Peyer's patch (tissue), 4 donors: ENCODE results near the gene CDK18. TPM values are rescaled to one million over a fixed set of nuclear protein-coding genes. Genes with fewer than 3 reads are reported as not detected.

Experiments used
- DNase-seq, 3 donors: peaks; one replicate each; pipeline ENCODE4 v3.0.0-alpha.2; 2017 to 2019
- H3K27ac ChIP-seq, 4 donors: fragments of 200-600 bp; sonication (generic); one replicate each; pipeline ENCODE4 v1.5.1; 2016 to 2019
- H3K27me3 ChIP-seq, 2 donors: fragments of 200-600 bp; sonication (generic); one replicate each; pipeline ENCODE4 v1.5.1; 2019
- H3K36me3 ChIP-seq, 3 donors: fragments of 200-600 bp; sonication (generic); one replicate each; pipeline ENCODE4 v1.5.1; 2016 to 2019
- H3K4me1 ChIP-seq, 4 donors: fragments of 200-600 bp; sonication (generic); one replicate each; pipeline ENCODE4 v1.5.1; 2016 to 2019
- H3K4me3 ChIP-seq, 4 donors: fragments of 200-600 bp; sonication (generic); 1 replicate in 3 of 4; 2 replicates in 1 of 4; pipeline ENCODE4 v1.5.1; 2016 to 2019; ENCODE audit warnings: mild to moderate bottlenecking in 1 of 4
- H3K9me3 ChIP-seq, 4 donors: fragments of 200-600 bp; sonication (generic); one replicate each; pipeline ENCODE4 v1.5.1; 2016 to 2019; ENCODE audit warnings: mild to moderate bottlenecking in 1 of 4
- CTCF ChIP-seq, 6 experiments: fragments of 450-650 bp in 4 of 6; fragments of 200-600 bp in 2 of 6; sonication (generic) in 1 of 6; IDR thresholded peaks; one replicate each; pipeline ENCODE4 v1.5.1; 2017 to 2019; ENCODE audit warnings: antibody characterized with exemption in 6 of 6, mild to moderate bottlenecking in 3 of 6, moderate library complexity in 1 of 6
- POLR2A ChIP-seq, 2 donors: fragments of 450-650 bp; IDR thresholded peaks; one replicate each; pipeline ENCODE4 v1.5.1; 2017; ENCODE audit warnings: antibody characterized with exemption in 2 of 2, mild to moderate bottlenecking in 2 of 2, moderate library complexity in 2 of 2
- total RNA-seq, 4 donors: library from RNA; depleted of rRNA; stranded (reverse); fragments of >200 nt; gene quantifications; one replicate each; pipeline ENCODE4 v1.1.0, GENCODE V29; 2016

Gene CDK18
- total RNA-seq, 4 donors from 2014 or later: 47.0 to 126 (median 80.7) TPM

DNA sequence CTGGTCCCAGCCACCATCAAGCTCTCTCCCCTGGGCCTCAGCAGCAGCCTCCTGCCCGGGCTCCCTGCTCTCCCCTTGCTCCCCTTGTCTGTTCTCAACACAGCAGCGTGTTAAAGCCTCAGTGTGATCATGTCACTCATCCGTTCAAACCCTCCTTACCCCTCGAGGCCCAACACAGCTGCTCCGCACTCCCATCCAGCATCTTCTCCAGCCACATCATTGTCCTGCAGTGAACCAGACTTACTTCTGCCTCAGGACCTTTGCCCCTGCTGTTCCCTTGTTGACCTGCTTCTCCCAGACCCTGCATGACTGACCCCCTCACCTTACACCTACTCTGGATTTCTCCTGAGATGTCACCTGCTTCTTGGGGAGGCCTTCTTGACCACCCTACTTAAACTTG, 13.3 kb downstream of the CDK18 start:
- TF ChIP-seq POLR2A (IDR thresholded peaks at IDR 0.05) (no peak), CTCF (IDR thresholded peaks at IDR 0.05) (no peak)
- H3K9me3 ChIP-seq: no peaks in the 10 kb centered on the region
- DNase-seq: no peak
- no peaks in the 10 kb centered on the region for H3K27me3 ChIP-seq
- no peak overlapping the region for H3K4me3 ChIP-seq
- no peak overlapping the region for H3K27ac ChIP-seq
- H3K4me1 ChIP-seq: peaks cover 0 to 18% (median 0%) of the 10 kb centered on the region in 4 donors
- H3K36me3 ChIP-seq: no peaks in the 10 kb centered on the region

DNA sequence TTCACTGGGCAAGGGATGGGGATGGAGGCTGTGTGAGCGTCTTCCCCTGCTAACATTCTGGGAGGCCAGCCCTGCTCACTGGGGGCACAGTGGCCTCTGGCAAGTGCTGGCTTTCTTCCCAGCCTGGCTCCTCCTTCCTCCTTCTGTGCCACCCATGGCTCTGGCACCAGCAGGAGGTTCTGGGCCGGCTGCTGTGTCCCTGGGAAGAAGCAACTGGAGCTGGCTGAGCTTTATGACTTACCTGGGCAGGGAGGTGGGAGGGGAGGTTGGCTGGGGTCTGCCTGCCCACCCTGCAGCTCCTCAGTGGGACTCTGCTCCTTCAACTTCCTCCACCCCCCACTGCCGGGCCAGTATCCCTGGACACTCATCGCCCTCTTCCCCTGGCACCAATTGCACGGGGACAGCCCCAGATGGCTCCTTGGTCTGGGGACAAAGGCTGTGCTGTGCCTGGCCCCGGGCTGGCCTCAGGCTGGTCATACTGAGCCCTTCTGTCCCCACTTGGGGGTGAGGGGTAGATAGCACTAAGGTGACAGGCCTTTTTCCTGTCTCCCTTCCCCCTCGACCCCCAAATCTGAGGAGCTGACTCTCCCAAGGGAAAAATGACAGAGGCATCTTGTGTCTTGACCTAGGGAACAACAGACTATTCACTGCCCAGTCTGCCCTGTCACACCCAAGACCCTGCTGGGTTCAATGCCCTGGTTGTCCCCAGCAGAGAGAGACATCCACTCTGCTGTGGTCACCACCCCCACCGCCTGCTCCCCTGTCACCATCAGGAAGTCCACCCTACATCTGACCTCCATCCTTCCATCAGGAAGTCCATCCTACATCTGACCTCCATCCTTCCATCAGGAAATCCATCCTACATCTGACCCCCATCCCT, 14.4 kb downstream of the CDK18 start:
- Histone ChIP-seq H3K36me3 (no peaks in the 10 kb centered on the region), H3K4me1 (peaks cover 0 to 18% (median 0%) of the 10 kb centered on the region in 4 donors), H3K4me3 (no peak overlapping the region), H3K27ac (peak overlapping the region in 1 of 4 donors; percentile 9), H3K9me3 (no peaks in the 10 kb centered on the region), H3K27me3 (no peaks in the 10 kb centered on the region)
- TF ChIP-seq POLR2A (IDR thresholded peaks at IDR 0.05): no peak
- TF ChIP-seq CTCF (IDR thresholded peaks at IDR 0.05): no peak
- no peak for DNase-seq

GRCh38 chr1:205519541-205520131, 15.2 kb downstream of the CDK18 start:
- Histone ChIP-seq H3K36me3 (no peaks in the 10 kb centered on the region), H3K27ac (peak overlapping the region in 1 of 4 donors; percentile 9), H3K4me1 (peaks cover 0 to 18% (median 0%) of the 10 kb centered on the region in 4 donors), H3K27me3 (no peaks in the 10 kb centered on the region), H3K4me3 (no peak overlapping the region), H3K9me3 (no peaks in the 10 kb centered on the region)
- DNase-seq: no peak
- no peak for TF ChIP-seq POLR2A (IDR thresholded peaks at IDR 0.05)
- no peak for TF ChIP-seq CTCF (IDR thresholded peaks at IDR 0.05)

DNA sequence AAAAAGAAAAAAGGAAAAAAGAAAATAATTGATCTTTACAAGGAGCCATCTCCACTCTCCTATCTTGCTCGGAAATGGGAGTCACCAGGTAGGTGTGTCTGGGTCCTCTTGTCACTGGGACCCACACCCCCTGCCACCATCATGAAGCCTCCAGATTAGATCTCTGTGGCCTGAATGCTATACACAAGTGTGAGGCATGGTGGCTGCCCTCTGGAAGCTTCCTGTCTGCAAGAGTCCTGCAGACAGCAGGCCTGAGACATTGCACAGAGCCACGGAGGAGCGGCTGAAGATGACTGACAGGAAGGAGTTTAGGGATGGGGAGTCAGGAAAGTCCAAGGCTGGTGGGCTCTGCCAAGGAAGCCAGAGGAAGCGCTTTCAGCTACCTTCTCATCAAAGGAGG, 16.2 kb downstream of the CDK18 start:
- DNase-seq: no peak
- Histone ChIP-seq H3K4me1 (peaks cover 0 to 18% (median 0%) of the 10 kb centered on the region in 4 donors), H3K27ac (no peak overlapping the region), H3K36me3 (no peaks in the 10 kb centered on the region), H3K9me3 (no peaks in the 10 kb centered on the region), H3K4me3 (no peak overlapping the region), H3K27me3 (no peaks in the 10 kb centered on the region)
- TF ChIP-seq CTCF (IDR thresholded peaks at IDR 0.05) (no peak), POLR2A (IDR thresholded peaks at IDR 0.05) (no peak)

DNA sequence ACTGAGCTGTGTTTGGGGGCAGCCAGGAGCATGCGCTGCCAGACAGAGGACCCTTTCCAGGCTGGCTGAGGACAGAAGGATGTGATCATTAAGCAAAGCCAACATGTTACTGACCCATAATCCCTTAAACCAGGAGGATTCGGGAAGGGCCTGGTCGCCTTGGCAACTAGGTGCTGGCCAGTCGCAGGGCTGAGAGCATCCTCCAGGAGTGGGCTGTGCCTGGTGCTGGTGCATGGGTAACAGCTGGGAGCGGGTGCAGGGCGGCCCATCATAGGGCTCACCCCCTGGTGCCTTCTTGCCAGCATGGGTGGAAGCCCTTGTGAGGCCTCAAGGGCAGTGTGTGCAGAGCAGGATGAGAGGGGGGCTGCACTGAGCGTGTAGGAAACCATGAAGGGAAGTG, 17.2 kb downstream of the CDK18 start:
- H3K27me3 ChIP-seq: no peaks in the 10 kb centered on the region
- H3K9me3 ChIP-seq: no peaks in the 10 kb centered on the region
- H3K4me3 ChIP-seq: no peak overlapping the region
- no peak overlapping the region for H3K27ac ChIP-seq
- DNase-seq: peak in 1 of 3 donors; percentile 42
- peaks cover 0 to 13% (median 0%) of the 10 kb centered on the region in 4 donors for H3K4me1 ChIP-seq
- TF ChIP-seq POLR2A (IDR thresholded peaks at IDR 0.05): no peak
- TF ChIP-seq CTCF (IDR thresholded peaks at IDR 0.05): no peak
- peaks cover 0 to 6% (median 0%) of the 10 kb centered on the region in 3 donors for H3K36me3 ChIP-seq
